Fibroblast of lung (primary cell): Measurements from ENCODE around the gene SMIM13.

Experiments
- EZH2 ChIP-seq: IDR thresholded peaks from 2 replicates; pipeline ENCODE4 v1.5.1; 2012; ENCODE audit warnings: low read length, control low read depth, mild to moderate bottlenecking; ENCODE audit errors: missing control alignments
- TF ChIP-seq, protein P1 (sequence below), 2 donors: IDR thresholded peaks in 1 of 2; conservative IDR thresholded peaks in 1 of 2; 1 replicate in 1 of 2; 2 replicates in 1 of 2; pipeline ENCODE4 v1.5.1; 2011 to 2012; ENCODE audit warnings: low read length in 2 of 2, control low read depth in 1 of 2, inconsistent platforms in 1 of 2, low read depth in 1 of 2, mild to moderate bottlenecking in 1 of 2

DNA sequence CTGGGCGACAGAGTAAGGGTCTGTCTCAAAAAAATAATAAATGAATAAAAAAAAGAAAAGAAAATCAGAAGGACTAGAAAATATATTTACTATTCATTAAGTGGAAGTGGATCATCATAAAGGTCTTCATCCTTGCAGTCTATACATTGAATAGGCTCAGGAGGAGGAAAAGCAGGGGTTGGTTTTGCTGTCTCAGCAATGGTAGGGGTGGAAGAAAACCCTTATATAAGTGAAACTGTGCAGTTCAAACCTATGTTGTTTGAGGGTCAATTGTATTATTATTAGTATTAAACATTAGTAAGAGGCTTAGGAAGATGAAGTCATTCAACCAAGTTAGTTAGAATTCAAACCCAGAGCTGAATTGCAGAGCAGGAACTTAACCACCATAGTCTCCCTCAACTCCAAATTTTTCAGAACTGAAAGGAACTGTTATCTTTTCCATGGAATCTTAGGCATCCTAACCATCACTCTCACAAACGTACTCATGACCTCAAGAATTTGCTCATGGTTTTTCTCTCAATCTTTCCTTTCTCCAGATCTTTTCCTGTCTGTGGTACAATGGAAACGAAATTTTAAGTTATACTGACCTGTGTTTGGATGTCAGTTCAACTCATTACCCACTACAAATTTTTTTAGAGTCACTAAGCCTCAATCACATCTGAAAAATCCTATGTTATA lies 7.7 kb upstream of the SMIM13 start:
- TF ChIP-seq, protein P1, sequence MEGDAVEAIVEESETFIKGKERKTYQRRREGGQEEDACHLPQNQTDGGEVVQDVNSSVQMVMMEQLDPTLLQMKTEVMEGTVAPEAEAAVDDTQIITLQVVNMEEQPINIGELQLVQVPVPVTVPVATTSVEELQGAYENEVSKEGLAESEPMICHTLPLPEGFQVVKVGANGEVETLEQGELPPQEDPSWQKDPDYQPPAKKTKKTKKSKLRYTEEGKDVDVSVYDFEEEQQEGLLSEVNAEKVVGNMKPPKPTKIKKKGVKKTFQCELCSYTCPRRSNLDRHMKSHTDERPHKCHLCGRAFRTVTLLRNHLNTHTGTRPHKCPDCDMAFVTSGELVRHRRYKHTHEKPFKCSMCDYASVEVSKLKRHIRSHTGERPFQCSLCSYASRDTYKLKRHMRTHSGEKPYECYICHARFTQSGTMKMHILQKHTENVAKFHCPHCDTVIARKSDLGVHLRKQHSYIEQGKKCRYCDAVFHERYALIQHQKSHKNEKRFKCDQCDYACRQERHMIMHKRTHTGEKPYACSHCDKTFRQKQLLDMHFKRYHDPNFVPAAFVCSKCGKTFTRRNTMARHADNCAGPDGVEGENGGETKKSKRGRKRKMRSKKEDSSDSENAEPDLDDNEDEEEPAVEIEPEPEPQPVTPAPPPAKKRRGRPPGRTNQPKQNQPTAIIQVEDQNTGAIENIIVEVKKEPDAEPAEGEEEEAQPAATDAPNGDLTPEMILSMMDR (conservative IDR thresholded peaks at IDR 0.05 in 1 of 2, IDR thresholded peaks at IDR 0.05 in 1 of 2; ENCODE audit: low read depth in 1 of 2, low read length in 2 of 2), result no peak
- TF ChIP-seq EZH2, result no peak
